HG03175 (cell line): ENCODE data around the gene CFAP97D2.
"Not testable (repeated sequence)": the region's sequence is repeated elsewhere in the genome, so short reads cannot be mapped to it uniquely, and the experiment has no call there.

Experiments
- ATAC-seq: cut with Tn5 transposase; IDR thresholded peaks from one replicate; pipeline ENCODE4 v1.9.1; 2021; ENCODE audit warnings: mild to moderate bottlenecking, moderate library complexity; ENCODE audit not compliant: unreplicated experiment

The CFAP97D2 gene

GRCh38 chr13:114263578-114263977, 84.5 kb downstream of the CFAP97D2 start:
- ATAC-seq, result no peak

- not testable (repeated sequence) for ATAC-seq
Measured at GRCh38 chr13:114264313-114264712, 85.3 kb downstream of the CFAP97D2 start.

DNA sequence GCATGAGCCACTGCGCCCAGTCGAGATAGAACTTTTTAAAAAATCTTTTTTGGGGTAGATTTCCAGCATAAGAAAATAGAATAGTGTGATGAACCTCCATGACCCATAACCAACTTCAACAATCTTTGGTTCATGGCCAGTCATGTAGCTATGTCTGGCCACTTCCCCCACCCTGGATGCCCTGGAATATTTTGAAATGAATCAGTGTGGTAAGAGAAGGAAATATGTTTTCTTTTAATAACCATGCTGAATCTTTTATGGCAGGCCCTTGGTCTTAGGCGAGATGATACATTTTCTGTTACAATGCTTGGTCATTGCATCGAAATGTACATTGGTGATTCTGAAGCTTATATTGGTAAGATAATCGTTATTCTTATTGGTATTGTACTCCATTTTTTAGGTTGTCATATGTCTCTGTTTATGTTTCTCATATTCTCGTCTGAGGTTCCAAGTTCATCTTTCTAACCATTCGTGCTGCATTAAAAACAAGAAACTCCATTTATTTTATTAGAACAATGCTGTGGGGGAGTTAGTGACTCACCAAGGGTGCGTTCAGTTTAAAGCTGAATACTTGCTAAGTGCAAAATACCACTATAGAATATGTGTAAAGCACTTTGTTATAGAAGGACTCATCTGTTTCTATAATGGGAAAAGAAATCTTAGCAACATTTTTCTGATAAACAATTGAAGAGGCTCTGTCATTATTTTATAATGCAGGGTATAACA, 86.0 kb downstream of the CFAP97D2 start:
- ATAC-seq, result no peak

- ATAC-seq, result no peak
Measured at GRCh38 chr13:114266241-114266640, 87.2 kb downstream of the CFAP97D2 start.

DNA sequence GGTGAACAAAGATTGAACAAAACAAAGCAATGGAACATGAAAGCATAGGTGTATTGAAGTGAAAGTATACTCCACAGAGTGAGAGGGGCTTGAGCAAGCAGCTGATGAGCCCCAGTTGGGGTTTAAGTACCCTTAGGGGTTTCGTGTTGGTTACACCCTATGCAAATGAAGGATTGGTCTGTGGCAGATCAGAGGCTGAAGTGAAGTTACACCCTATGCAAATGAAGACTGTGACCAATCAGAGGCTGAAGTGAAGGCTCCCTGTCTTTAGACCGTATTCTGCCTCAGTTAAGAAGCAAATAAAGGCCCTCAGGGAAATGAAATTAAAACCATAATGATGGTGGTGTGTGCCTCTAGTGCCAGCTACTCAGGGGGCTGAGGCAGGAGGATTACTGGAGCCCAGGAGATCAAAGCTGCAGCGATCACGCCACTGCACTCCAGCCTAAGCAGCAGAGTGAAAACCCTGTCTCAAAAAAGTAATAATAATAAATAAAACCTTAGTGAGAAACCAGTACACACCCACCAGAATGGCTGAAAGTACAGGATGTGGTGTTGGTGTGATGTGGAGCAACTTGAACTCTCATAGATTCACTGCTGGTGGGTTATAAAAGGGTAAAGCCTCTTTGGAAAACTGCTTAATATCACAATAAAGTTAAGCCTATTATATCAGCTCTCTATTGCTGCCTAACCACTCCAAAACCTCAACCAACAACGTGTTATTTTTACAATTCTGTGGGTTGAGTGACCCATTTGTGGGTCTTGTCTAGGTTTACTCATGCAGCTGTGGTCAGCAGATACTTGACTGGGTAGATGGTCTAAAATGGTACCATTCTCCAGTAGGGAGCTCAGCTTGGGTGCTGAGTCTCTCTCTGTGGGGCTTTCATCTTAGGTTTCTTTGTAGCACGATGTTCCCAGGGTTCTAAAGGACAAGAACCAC, 89.6 kb downstream of the CFAP97D2 start:
- ATAC-seq, result no peak

DNA sequence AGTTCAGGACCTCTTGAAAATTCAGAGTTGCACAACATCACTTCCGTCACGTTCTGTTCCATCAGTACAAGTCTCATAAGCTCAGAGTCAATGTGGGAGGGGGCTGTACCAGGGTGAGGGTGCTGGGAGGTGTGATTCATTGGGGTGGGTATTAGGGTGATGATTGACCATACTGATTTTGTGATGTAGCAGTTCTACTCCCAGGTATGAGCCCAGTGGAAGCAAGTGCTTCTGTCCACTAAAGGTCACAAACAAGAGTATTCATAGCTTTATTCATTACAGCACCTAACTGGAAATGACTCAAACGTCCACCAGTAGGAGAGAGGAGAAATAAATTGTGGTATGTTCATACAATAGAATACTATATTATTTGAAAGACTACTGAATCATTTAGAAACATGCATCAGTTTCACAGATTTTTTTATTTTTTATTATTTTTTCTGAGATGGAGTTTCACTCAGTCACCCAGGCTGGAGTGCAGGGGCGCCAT, 90.3 kb downstream of the CFAP97D2 start:
- no peak for ATAC-seq
